ENCODE results near the gene ZNF831. TPM values are rescaled to one million over a fixed set of nuclear protein-coding genes. Genes with fewer than 3 reads are reported as not detected.

The ZNF831 gene
- total and polyA plus RNA-seq, 9 donors, result 0.05 to 0.36 (median 0.15) TPM; not detected in 1

GRCh38 chr20:59143326-59143725 lies 20.3 kb upstream of the ZNF831 start:
- 76 to 81% (median 80%) methylated on average over 5 of the region's 5 CpGs for WGBS, 3 donors
- Histone ChIP-seq H3K4me3 (no peak overlapping the region), H3K36me3 (no peaks in the 10 kb centered on the region), H3K27ac (no peak overlapping the region), H3K9me3 (no peaks in the 10 kb centered on the region), H3K4me1 (ENCODE audit: insufficient read depth) (no peaks in the 10 kb centered on the region), H3K27me3 (no peaks in the 10 kb centered on the region)
- DNase-seq, result no peak
- intact Hi-C loops (cut with DNase I), result no loop called here
- TF ChIP-seq, protein P1, sequence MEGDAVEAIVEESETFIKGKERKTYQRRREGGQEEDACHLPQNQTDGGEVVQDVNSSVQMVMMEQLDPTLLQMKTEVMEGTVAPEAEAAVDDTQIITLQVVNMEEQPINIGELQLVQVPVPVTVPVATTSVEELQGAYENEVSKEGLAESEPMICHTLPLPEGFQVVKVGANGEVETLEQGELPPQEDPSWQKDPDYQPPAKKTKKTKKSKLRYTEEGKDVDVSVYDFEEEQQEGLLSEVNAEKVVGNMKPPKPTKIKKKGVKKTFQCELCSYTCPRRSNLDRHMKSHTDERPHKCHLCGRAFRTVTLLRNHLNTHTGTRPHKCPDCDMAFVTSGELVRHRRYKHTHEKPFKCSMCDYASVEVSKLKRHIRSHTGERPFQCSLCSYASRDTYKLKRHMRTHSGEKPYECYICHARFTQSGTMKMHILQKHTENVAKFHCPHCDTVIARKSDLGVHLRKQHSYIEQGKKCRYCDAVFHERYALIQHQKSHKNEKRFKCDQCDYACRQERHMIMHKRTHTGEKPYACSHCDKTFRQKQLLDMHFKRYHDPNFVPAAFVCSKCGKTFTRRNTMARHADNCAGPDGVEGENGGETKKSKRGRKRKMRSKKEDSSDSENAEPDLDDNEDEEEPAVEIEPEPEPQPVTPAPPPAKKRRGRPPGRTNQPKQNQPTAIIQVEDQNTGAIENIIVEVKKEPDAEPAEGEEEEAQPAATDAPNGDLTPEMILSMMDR (IDR thresholded peaks at IDR 0.05), result no peak
- TF ChIP-seq EP300 (IDR thresholded peaks at IDR 0.05), result no peak
- TF ChIP-seq POLR2A (IDR thresholded peaks at IDR 0.05), result no peak

DNA sequence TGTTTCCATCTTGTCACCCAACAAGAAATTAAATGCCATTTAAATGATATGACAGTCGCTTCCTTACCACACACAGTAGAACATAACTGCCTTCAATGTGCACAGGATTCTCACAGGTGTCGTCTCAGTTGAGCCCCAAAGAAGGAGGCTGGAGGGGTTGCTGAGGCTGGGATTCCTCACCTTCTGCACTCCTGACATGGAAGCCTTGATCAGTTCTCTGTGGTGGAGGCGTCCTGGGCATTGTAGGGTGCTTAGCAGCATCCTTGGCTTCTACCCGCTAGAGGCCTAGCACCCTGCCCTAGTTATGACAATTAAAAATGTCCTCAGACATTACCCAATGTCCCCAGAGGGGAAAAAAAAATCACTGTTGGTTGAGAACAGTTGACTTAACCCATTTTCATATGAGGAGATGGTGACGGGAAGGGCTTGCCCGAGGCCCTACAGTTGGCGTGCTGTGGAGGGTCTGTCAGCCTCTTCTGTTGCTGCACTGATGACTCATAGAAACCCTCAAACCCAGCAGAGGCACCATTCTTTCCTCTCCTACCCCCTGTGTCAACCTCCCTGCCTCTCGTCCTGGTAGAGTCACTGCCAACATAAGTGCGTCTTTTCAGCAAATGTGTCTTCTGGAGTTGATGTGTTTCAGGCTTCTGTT lies 19.3 kb upstream of the ZNF831 start:
- Histone ChIP-seq H3K36me3 (no peaks in the 10 kb centered on the region), H3K27ac (no peak overlapping the region), H3K9me3 (no peaks in the 10 kb centered on the region), H3K4me1 (ENCODE audit: insufficient read depth) (no peaks in the 10 kb centered on the region), H3K4me3 (no peak overlapping the region), H3K27me3 (no peaks in the 10 kb centered on the region)
- TF ChIP-seq, protein P1 (IDR thresholded peaks at IDR 0.05), result no peak
- TF ChIP-seq EP300 (IDR thresholded peaks at IDR 0.05) (no peak), POLR2A (IDR thresholded peaks at IDR 0.05) (no peak)
- intact Hi-C loops (cut with DNase I), result no loop called here
- DNase-seq, result no peak
- 88 to 93% (median 90%) methylated on average over 9 of the region's 9 CpGs for WGBS, 3 donors

DNA sequence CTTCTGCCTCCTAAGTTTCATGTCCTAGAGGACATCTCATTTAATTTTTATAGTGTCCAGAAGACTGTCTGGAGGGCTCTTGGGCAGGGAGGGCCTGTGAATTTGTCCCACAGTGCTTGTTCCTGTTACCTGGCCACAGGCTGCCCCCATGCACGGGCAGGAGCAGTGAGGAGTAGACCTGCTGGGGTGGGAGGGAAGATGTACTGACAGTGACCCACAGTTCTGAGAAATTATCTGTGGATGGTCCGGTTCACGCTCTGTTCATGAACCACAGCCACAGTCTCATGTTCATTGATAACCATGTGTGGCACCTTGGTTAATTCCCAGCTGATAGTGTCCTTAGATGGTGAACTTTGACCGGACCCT lies 18.8 kb upstream of the ZNF831 start:
- Histone ChIP-seq H3K4me3 (no peak overlapping the region), H3K4me1 (ENCODE audit: insufficient read depth) (no peaks in the 10 kb centered on the region), H3K9me3 (no peaks in the 10 kb centered on the region), H3K36me3 (no peaks in the 10 kb centered on the region), H3K27ac (no peak overlapping the region), H3K27me3 (no peaks in the 10 kb centered on the region)
- WGBS, 3 donors, result 91 to 98% (median 91%) methylated on average over 4 of the region's 4 CpGs
- TF ChIP-seq, protein P1 (IDR thresholded peaks at IDR 0.05), result no peak
- no peak for TF ChIP-seq EP300 (IDR thresholded peaks at IDR 0.05)
- TF ChIP-seq POLR2A (IDR thresholded peaks at IDR 0.05), result no peak
- intact Hi-C loops (cut with DNase I), result no loop called here
- no peak for DNase-seq

DNA sequence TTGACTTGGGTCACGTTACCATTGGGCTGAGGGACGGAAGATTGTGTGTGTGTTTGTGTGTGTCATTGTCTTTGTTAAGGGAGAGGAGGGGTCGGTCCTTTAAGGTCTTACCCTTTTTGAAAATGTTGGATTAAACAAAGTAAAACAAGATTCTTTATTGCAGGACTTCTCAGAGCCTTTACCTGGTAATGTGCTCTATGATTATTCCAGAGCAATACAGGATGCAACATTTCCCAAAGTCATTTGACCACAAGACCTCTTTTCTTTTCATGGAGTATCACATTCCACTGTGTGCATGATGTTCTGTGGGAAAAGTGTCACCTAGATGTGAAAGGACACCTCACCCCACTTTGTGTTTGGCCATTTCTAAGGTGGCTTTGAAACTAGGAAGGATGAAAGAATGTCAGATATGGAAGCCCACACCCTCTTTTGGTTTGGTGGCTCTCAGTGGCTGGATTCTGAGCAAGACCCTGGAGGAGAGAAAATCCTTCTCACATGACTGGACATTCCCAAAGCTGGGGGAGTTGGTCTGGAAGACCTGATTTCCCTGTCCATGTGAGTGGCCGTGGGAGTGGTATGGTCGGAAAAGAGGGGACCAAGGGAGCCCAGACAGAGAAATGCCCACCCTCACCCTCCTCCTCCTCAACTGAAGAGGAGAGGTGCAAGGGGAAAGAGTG lies 18.2 kb upstream of the ZNF831 start:
- DNase-seq, result no peak
- TF ChIP-seq, protein P1 (IDR thresholded peaks at IDR 0.05), result no peak
- no peak for TF ChIP-seq EP300 (IDR thresholded peaks at IDR 0.05)
- TF ChIP-seq POLR2A (IDR thresholded peaks at IDR 0.05), result no peak
- Histone ChIP-seq H3K36me3 (no peaks in the 10 kb centered on the region), H3K4me1 (ENCODE audit: insufficient read depth) (no peaks in the 10 kb centered on the region), H3K27ac (no peak overlapping the region), H3K27me3 (no peaks in the 10 kb centered on the region), H3K9me3 (no peaks in the 10 kb centered on the region), H3K4me3 (no peak overlapping the region)
- 61 to 66% (median 64%) methylated on average over 5 of the region's 5 CpGs for WGBS, 3 donors
- intact Hi-C loops (cut with DNase I), result no loop called here

Data from ovary (tissue), 9 donors.